ENCODE measurements around the gene FYN. TPM values are rescaled to one million over a fixed set of nuclear protein-coding genes. Genes with fewer than 3 reads are reported as not detected.

FYN gene
- total and polyA plus RNA-seq, 10 of the 15 experiments (the other 5 are each of a cell fraction or from before 2014, with no cell fraction given): 51.4 to 247 (median 138) TPM

GRCh38 chr6:111872401-111873177, 663 bp downstream of the FYN start (continued):
- TF ChIP-seq NFYB (IDR thresholded peaks at IDR 0.05; ENCODE audit: insufficient read depth, low read depth, low read length) (no peak), MXI1 (IDR thresholded peaks at IDR 0.05; ENCODE audit: low read depth, low read length) (0 out of 2 replicates have a peak, but pooled peaks have one; percentile 38), MTA3 (IDR thresholded peaks at IDR 0.05; ENCODE audit: borderline replicate concordance, low read length) (no peak), REST (IDR thresholded peaks at IDR 0.05; ENCODE audit: low read depth, low read length) (no peak), HDAC2 (IDR thresholded peaks at IDR 0.05) (no peak), TBL1XR1 (IDR thresholded peaks at IDR 0.05; ENCODE audit: low read depth, low read length) (no peak), ZBTB11 (CRISPR knock-in tag; IDR thresholded peaks at IDR 0.05) (no peak), HCFC1 (IDR thresholded peaks at IDR 0.05; ENCODE audit: low read length) (no peak), ZBTB4 (CRISPR knock-in tag; IDR thresholded peaks at IDR 0.05) (no peak), NR2C2 (IDR thresholded peaks at IDR 0.05; ENCODE audit: borderline replicate concordance, control insufficient read depth, insufficient read length, low read depth) (no peak), JUND (IDR thresholded peaks at IDR 0.05; ENCODE audit: low read depth, low read length) (no peak), SPI1 (IDR thresholded peaks at IDR 0.05; ENCODE audit: borderline replicate concordance, insufficient read depth, low read depth, low read length) (no peak), SMAD1 (IDR thresholded peaks at IDR 0.05; ENCODE audit: low read depth, partially characterized antibody) (no peak), SUZ12 (IDR thresholded peaks at IDR 0.05; ENCODE audit: unreplicated experiment) (no peak), CEBPB (IDR thresholded peaks at IDR 0.05; ENCODE audit: borderline replicate concordance in 1 of 2, low read depth in 2 of 2, low read length in 2 of 2) (no peak), EP300 (IDR thresholded peaks at IDR 0.05; ENCODE audit: borderline replicate concordance in 1 of 2, control insufficient read depth in 1 of 2, low read depth in 2 of 2, low read length in 2 of 2) (no peak), CBX3 (IDR thresholded peaks at IDR 0.05; ENCODE audit: borderline replicate concordance, low read depth) (no peak)
